K562 (cell line): ENCODE measurements around the gene PRR35. TPM values are rescaled to one million over a fixed set of nuclear protein-coding genes. Genes with fewer than 3 reads are reported as not detected.

Experiments used
- ADNP ChIP-seq: fragments of 200-800 bp; sonication (Bioruptor generic); IDR thresholded peaks from 2 replicates; pipeline ENCODE4 v1.6.1; 2016; ENCODE audit warnings: missing genetic modification characterization, missing compliant biosample characterization
- ASH1L ChIP-seq: fragments of 450-650 bp; IDR thresholded peaks from 2 replicates; pipeline ENCODE4 v1.6.1; 2018; ENCODE audit warnings: borderline replicate concordance, mild to moderate bottlenecking, low read depth; ENCODE audit not compliant: partially characterized antibody
- CHD4 ChIP-seq: fragments of 200-600 bp; sonication (generic); IDR thresholded peaks from 3 replicates; pipeline ENCODE4 v1.6.1; 2012; ENCODE audit warnings: low read depth, mild to moderate bottlenecking, mixed read lengths, low read length, inconsistent platforms; ENCODE audit not compliant: insufficient read depth, insufficient replicate concordance, poor library complexity, severe bottlenecking
- CREB5 ChIP-seq: fragments of 250-450 bp; sonication (Bioruptor Pico); IDR thresholded peaks from 2 replicates; pipeline ENCODE4 v1.5.0; 2020; ENCODE audit warnings: mild to moderate bottlenecking
- GABPB1 ChIP-seq: sonication (generic); formaldehyde crosslinking; IDR thresholded peaks from 2 replicates; pipeline ENCODE4 v1.8.0; 2022; ENCODE audit warnings: mild to moderate bottlenecking, missing genetic modification reagents
- MLLT1 ChIP-seq, 2 experiments: fragments of 450-650 bp; IDR thresholded peaks; 2 replicates each; pipeline ENCODE4 v1.6.1; 2016
- NEUROD1 ChIP-seq: fragments of 150-350 bp; IDR thresholded peaks from 2 replicates; pipeline ENCODE4 v1.6.1; 2014; ENCODE audit warnings: borderline replicate concordance, low read length, low read depth; ENCODE audit not compliant: partially characterized antibody
- PPARD ChIP-seq: fragments of 250-450 bp; sonication (Bioruptor Pico); IDR thresholded peaks from 2 replicates; pipeline ENCODE4 v1.8.0; 2022; ENCODE audit warnings: inconsistent platforms, mild to moderate bottlenecking, moderate library complexity
- RAD51 ChIP-seq: fragments of 450-650 bp; IDR thresholded peaks from 2 replicates; pipeline ENCODE4 v1.7.1; 2016; ENCODE audit warnings: low read depth, mild to moderate bottlenecking, borderline replicate concordance
- SLC30A9 ChIP-seq: fragments of 250-450 bp; sonication (Bioruptor Pico); IDR thresholded peaks from 2 replicates; pipeline ENCODE4 v1.8.0; 2022; ENCODE audit warnings: mild to moderate bottlenecking, moderate library complexity
- SRSF9 ChIP-seq: fragments of 200-400 bp; formaldehyde crosslinking; IDR thresholded peaks from 2 replicates; pipeline ENCODE4 v1.6.1; 2017; ENCODE audit warnings: low read depth, low read length, borderline replicate concordance
- ZSCAN32 ChIP-seq: fragments of 450-650 bp; formaldehyde crosslinking; IDR thresholded peaks from 2 replicates; pipeline ENCODE4 v1.4.0; 2020; ENCODE audit warnings: mild to moderate bottlenecking, moderate library complexity
- polyA plus RNA-seq, 8 experiments: library from polyadenylated mRNA; depleted of rRNA in 4 of 8; stranded (reverse) in 5 of 8; unstranded in 3 of 8; fragments of >200 nt; fragmentation: Nextera tagmentation in 2 of 8; fragmentation: Illumina TruSeq in 1 of 8; extraction: Ambion mirVana in 2 of 8; extraction: Trizol in 1 of 8; gene quantifications; 2 replicates each; pipeline versions ENCODE4 v1.2.1 to v1.2.3, GENCODE V29; 2011 to 2014; ENCODE audit warnings: inconsistent platforms in 1 of 8, missing spikeins in 1 of 8
- total RNA-seq, 7 experiments: library from RNA; depleted of rRNA in 6 of 7; stranded (reverse); fragments of >200 nt in 6 of 7; fragmentation: Illumina TruSeq in 2 of 7; extraction: Trizol in 2 of 7; gene quantifications; 2 replicates each; pipeline versions ENCODE4 v1.2.1 to v1.2.3, GENCODE V29; 2011 to 2021; ENCODE audit warnings: low replicate concordance in 1 of 7
- TF ChIP-seq, protein P1 (sequence below), 2 experiments: fragments of 450-650 bp in 1 of 2; IDR thresholded peaks; 2 replicates each; pipeline ENCODE4 v1.6.1; 2011 to 2017; ENCODE audit warnings: low read depth in 2 of 2, antibody characterized with exemption in 1 of 2, borderline replicate concordance in 1 of 2, low read length in 1 of 2, mild to moderate bottlenecking in 1 of 2, mixed read lengths in 1 of 2; ENCODE audit not compliant: control insufficient read depth in 1 of 2
- TF ChIP-seq, protein P2 (sequence below): fragments of 250-450 bp; sonication (Bioruptor Pico); IDR thresholded peaks from 2 replicates; pipeline ENCODE4 v1.5.0; 2022; ENCODE audit warnings: mild to moderate bottlenecking
- TF ChIP-seq, protein P3 (sequence below): fragments of 450-650 bp; IDR thresholded peaks from 2 replicates; pipeline ENCODE4 v1.6.1; 2017; ENCODE audit warnings: antibody characterized with exemption

Gene PRR35
- total and polyA plus RNA-seq, 9 of the 15 experiments (the other 6 are each of a cell fraction or from before 2014, with no cell fraction given): 0.17 to 0.45 (median 0.21) TPM; not detected in 5

- TF ChIP-seq, protein P1, sequence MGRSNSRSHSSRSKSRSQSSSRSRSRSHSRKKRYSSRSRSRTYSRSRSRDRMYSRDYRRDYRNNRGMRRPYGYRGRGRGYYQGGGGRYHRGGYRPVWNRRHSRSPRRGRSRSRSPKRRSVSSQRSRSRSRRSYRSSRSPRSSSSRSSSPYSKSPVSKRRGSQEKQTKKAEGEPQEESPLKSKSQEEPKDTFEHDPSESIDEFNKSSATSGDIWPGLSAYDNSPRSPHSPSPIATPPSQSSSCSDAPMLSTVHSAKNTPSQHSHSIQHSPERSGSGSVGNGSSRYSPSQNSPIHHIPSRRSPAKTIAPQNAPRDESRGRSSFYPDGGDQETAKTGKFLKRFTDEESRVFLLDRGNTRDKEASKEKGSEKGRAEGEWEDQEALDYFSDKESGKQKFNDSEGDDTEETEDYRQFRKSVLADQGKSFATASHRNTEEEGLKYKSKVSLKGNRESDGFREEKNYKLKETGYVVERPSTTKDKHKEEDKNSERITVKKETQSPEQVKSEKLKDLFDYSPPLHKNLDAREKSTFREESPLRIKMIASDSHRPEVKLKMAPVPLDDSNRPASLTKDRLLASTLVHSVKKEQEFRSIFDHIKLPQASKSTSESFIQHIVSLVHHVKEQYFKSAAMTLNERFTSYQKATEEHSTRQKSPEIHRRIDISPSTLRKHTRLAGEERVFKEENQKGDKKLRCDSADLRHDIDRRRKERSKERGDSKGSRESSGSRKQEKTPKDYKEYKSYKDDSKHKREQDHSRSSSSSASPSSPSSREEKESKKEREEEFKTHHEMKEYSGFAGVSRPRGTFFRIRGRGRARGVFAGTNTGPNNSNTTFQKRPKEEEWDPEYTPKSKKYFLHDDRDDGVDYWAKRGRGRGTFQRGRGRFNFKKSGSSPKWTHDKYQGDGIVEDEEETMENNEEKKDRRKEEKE (IDR thresholded peaks at IDR 0.05; ENCODE audit: borderline replicate concordance in 1 of 2, control insufficient read depth in 1 of 2, low read depth in 2 of 2, low read length in 1 of 2): no peak
- TF ChIP-seq CREB5 (CRISPR knock-in tag) (no peak), NEUROD1 (peak; percentile 55), ASH1L (no peak), ADNP (tag) (no peak), PPARD (CRISPR knock-in tag) (no peak), CHD4 (no peak), SRSF9 (no peak), ZSCAN32 (CRISPR knock-in tag) (no peak), SLC30A9 (no peak), MLLT1 (IDR thresholded peaks at IDR 0.05) (peak; percentile 57 to 72; a peak in 1 of 4 replicates), RAD51 (peak; percentile 45; the same call in 1 of the 2 replicates), GABPB1 (CRISPR knock-in tag) (peak; percentile 85)
- TF ChIP-seq, protein P2, sequence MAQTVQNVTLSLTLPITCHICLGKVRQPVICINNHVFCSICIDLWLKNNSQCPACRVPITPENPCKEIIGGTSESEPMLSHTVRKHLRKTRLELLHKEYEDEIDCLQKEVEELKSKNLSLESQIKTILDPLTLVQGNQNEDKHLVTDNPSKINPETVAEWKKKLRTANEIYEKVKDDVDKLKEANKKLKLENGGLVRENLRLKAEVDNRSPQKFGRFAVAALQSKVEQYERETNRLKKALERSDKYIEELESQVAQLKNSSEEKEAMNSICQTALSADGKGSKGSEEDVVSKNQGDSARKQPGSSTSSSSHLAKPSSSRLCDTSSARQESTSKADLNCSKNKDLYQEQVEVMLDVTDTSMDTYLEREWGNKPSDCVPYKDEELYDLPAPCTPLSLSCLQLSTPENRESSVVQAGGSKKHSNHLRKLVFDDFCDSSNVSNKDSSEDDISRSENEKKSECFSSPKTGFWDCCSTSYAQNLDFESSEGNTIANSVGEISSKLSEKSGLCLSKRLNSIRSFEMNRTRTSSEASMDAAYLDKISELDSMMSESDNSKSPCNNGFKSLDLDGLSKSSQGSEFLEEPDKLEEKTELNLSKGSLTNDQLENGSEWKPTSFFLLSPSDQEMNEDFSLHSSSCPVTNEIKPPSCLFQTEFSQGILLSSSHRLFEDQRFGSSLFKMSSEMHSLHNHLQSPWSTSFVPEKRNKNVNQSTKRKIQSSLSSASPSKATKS (CRISPR knock-in tag): no peak
- TF ChIP-seq, protein P3, sequence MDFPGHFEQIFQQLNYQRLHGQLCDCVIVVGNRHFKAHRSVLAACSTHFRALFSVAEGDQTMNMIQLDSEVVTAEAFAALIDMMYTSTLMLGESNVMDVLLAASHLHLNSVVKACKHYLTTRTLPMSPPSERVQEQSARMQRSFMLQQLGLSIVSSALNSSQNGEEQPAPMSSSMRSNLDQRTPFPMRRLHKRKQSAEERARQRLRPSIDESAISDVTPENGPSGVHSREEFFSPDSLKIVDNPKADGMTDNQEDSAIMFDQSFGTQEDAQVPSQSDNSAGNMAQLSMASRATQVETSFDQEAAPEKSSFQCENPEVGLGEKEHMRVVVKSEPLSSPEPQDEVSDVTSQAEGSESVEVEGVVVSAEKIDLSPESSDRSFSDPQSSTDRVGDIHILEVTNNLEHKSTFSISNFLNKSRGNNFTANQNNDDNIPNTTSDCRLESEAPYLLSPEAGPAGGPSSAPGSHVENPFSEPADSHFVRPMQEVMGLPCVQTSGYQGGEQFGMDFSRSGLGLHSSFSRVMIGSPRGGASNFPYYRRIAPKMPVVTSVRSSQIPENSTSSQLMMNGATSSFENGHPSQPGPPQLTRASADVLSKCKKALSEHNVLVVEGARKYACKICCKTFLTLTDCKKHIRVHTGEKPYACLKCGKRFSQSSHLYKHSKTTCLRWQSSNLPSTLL: no peak
Measured at GRCh38 chr16:578870-579405, 18.7 kb downstream of the PRR35 start (continued).
